Measurements from ENCODE around the gene CCDC57.

The CCDC57 gene

DNA sequence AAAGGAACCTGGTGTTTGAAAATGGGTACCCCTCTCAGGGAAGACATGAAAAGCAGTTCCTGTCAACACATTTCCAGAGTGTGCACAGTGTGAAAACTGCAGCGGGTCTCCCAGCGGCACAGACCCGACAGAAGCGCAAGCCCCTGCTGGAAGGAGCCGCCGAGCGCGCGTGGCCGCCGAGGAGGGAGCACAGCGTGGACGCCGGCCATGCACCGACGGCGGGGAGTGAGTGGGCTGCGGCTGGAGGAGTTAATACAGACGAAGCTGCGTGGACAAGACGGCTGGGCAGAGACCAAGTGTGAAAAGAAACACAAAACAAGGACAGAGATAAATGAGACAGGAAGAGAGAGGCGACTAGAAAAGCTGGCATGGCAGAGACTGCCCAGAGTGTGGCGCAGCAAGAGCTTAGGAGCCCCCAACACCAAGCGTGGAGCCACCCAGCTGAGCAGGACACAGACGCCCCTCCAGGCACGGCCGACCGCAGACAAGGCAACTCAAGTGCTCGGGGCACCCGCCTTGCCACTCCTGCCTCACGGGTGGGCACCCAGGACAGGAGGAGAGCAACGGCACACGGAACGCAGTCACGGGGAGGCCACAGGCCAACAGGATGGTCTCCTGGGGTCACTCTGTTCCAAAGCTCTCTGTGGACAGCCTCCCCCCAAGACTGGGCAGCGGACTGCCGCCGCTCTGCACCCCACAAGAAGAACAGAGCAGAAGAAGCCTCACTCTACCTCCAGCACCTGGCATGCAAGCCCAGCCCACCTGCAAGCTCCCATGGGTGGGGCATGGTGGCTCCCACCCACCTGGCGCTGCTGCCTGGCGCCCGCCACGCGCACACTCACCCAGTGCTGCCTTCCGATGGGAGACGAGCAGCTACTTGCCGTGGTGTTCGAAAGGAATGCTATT is 32.7 kb upstream of the CCDC57 start:
- DNase-seq = no peak

DNA sequence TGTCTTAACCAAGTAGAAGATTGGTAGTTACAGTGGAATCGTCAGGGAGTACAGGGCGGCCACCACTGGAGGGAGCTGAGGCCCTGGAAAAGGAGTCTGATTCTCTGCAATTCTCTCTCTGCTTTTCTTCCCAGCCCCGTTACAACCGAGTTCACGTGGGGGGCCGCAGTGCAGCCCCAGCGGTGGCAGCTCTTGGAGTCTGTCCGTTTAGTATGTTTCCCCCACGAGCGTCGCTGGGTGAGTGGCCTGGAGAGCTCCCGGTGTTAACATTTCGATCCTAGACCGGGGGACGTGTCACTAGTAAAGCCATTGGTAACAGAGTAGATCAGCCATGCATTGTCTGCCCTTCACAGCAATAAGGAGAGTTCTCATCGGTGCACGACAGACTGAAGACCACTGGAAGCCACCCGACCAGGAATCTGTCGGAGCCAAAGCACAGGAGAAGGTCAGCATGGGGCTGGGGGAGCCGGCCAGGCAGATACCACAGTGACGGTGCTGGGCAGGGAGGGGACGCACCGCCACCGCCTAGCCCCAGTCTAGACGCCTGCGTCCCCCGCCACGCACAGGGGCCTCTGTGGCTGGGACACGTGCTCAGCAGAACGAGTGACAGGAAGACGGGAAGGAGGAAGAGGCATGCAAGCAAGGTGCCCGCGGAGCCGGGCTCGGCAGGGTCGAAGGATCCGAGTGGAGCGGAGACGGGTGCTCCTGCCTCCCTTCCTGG is 31.9 kb upstream of the CCDC57 start:
- DNase-seq = no peak

DNA sequence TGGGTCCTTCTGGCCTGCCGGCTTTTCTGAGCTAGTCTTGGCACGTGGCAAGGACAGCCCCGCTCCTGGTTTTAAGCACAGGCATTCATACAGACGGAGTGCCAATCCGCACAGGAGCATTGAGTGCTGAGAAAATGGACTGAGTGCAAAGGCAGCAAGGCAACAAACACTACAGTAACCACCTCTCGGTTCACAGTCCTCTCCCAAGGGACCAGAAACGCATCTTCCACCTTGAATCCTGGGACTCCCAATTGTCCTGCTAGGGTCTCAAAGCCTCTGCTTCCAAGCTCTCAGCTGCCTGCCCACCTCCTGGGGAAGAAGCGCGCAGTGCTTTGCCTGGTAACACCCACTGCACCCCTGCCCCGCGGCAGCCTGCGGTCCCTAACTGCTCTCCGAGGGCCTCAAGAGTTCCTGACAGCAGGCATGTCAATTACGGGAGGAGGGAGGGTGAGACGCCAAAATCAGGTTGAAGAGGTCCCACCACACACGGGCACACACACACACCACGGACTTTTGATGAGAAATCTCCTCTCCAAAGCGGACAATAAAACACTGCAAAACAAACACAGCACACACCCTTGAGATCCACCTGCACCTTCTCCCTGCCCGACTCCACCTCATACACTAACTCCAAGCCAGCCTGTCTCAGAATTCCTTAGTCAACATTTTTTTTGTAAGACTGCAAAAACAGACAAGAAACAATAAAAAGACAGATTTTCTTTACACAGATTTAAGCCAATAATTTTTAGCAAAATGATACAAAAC is 31.2 kb upstream of the CCDC57 start:
- no peak for DNase-seq

DNA sequence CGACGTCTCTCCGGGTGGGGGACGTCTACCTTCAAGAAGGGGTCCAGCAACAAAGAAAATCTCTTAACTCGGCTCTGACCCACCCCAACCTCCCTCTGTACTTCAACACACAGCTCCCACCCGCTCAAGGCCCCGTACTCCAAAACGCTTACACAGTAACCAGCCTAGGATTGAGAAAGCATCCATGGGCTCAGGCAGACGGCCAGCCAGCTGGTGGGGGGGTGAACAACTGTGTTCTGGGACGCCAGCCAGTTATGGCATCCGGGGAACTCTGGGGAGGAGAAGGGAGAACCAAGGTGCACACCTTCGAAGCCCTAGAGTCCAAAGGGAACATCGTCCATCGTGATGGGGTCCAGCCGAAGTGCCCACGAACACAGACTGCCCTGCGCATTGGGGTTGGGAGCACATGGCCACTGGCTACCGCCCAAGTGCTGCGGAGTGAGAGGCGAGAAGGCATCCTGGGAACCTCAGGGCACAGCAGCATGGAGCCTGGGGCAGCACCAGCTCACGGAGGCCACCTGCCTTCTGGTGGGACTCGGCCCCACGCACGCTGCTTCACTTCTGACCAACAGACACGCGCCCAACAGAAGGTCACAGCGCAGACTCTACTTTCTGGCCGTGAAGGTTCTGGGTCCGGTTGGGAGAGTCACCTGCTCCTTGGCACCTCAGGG is 30.5 kb upstream of the CCDC57 start:
- DNase-seq = no peak

DNA sequence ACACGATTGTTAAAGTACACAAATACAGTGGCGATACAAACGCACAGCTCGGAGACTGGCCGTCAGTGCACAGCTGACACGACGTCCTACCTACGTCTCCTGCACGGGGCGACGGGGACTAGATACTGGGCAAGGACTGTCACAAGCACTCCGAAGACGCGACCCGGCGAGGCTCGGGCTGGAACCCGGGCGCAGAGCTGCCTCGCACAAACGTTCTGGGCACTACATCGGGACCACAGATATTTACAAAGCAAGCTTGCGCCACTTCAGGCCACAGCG is 30.0 kb upstream of the CCDC57 start:
- DNase-seq = no peak

DNA sequence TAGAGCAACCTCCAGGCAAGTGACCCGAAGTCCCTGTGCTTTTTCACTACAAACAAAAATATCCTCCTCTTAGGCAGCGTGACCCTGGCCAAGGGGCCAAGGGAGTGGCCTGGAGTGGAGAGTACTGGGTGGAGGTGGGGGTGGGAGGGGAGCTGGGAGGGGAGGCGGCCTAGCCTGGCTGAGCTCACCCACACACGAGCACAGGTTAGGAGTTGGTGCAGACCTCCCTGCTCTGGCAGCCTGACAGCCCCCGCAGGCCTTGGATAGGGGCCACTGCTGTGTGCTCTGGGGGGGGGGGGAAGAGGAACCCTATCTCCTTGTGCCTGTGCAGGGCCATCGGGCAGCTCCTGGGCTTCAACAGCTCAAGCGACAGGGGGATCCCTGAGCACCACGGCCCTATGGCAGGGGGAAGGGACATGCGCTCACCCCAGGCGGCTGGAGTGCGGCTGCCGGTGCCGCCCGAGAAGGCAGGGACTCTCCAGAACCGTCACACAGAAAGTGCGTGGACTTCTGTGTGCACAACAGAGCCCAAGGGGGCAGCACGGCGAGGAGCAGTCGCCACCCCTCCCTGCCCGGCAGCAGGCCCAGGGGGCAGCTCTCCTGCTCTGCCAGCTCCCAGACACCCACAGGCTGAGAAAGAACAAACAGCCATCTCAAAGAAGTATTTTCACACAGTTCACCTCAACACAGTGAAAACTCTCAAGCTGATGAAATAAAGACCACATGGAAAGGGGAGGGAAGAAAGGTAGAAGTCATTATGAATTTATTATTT is 29.5 kb upstream of the CCDC57 start:
- no peak for DNase-seq

DNA sequence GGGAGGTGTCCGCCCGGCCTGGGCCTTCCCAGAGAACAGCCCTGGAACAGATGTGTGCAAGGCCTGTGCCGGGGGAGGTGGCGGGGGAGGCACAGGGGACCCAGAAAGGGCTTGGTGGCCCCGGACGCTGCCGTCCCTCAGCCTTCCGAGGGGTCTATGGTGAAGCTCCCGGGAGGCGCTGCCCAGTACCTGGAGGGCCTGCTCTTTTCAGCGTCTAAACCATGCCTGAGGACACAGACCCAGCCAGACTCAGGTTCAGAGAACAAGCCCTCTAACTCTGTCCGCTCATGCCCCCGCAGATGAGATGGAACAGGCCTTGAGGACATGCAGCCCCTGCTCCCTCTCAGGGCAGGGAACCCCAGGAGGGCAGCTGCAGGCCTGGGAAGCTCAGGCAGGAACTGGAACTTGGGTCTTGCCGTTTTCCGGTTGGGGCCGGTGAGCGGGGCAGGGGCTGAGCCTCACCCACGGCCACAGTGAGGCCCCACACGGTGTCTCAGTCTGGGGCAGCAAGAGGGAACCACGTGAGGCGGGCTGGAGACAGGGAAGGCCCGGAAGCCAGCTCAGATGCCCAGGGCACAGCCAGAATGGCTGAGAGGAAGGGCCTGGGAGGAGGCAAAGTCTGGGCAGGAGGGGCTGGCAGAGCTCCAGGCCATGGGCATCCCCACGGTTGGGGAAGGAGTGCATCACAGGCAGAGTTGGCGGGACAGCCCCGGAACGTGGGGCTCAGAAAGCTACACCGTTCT is 28.7 kb upstream of the CCDC57 start:
- no peak for DNase-seq

DNA sequence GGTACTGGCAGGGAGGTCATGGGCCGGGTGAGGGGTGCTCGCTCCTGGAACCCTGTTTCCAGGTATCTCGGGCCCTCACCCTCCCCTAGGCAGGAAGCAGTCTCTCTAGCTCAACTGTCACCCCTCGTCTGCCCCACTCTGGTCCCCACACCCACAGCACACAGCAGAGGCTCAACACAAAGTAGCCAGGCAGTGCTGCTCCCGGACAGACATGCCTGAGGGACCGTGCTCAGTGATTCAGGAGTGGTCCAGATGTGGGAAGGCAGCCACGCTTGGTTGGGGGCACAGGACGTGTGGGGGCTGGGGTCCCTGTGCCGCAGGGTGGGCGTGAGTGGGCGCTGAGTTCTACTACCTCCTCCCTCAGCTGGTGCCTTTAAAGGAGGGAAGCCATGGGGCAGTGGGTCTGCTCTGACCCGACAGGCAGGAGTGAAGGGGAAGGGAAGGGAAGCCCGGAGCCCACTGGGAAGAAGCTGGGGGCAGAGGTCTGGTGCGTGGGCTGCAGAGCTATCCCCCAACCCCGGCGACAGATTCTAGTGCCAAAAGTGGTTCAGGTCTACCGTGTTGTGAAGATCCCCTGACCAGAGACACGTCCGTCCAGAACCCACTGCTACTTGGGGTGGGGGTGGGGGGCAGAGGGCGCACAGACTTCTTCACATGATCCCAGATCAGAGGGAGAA is 28.0 kb upstream of the CCDC57 start:
- no peak for DNase-seq

DNA sequence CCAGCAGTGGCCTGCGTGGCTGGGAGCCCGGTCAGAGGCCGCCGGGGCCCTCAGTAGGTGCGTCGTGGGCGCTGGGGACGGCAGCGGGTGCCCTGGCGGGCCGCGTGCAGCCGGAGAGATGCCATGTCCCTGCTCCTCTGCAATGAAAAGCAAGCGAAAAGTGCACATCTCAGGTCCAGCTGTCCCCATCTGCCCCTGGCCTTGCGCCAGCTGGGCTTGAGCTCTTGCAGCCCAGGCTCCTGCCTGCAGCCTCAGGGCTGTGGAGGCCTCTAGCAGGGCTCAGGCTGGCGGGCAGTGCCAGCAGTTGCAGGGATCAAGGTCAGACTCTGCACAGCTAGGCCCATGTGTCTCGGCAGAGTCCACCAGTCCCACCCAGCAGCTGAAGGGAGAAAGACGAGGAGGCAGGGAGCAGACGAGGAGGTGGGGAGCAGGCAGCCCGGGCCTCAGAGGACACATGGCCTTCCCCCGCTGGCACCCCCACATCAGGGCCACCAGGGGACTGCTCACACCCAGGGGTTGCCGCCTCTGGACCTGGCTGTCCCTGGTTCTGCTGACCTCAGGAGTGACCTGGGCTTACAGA is 27.4 kb upstream of the CCDC57 start:
- no peak for DNase-seq

DNA sequence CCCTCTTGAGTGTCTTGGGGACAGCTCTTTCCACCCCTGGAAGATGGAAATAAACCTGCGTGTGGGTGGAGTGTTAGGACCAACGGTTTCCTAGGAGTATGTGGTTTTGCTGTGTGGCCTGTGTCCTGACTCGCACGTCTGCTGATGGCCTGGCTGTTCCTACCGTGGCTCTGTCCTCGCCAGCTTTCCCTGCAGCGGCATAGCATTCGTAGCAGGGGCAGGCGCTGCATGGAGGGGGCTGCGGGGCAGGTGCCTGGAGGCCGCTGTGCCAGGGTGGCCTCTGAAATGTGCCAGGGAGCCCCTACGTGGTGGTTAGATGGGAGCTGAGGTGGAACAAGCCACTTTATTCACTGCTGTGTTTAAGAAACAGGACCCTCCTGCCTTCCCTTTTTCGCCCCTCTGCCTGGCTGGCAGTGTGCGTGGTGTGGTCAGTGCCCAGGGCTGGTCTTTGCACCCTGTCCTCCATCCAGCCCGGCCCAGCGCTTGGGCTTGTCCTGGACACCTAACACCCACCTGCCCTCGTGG is 26.8 kb upstream of the CCDC57 start:
- DNase-seq = no peak

DNA sequence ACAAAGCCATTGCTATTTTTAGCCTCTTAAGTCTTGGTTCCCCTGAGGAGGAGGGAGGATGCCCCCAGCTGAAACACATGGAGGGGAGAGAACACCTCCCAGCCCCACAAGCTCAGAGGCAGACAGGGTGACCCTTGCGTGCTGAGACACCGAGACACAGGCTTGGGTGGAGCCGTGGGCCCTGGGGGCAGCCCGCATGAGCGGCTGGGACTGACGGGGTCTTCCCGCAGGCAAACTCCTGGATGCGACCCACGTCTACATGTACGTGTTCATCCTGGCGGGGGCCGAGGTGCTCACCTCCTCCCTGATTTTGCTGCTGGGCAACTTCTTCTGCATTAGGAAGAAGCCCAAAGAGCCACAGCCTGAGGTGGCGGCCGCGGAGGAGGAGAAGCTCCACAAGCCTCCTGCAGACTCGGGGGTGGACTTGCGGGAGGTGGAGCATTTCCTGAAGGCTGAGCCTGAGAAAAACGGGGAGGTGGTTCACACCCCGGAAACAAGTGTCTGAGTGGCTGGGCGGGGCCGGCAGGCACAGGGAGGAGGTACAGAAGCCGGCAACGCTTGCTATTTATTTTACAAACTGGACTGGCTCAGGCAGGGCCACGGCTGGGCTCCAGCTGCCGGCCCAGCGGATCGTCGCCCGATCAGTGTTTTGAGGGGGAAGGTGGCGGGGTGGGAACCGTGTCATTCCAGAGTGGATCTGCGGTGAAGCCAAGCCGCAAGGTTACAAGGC is 26.0 kb upstream of the CCDC57 start:
- no peak for DNase-seq

DNA sequence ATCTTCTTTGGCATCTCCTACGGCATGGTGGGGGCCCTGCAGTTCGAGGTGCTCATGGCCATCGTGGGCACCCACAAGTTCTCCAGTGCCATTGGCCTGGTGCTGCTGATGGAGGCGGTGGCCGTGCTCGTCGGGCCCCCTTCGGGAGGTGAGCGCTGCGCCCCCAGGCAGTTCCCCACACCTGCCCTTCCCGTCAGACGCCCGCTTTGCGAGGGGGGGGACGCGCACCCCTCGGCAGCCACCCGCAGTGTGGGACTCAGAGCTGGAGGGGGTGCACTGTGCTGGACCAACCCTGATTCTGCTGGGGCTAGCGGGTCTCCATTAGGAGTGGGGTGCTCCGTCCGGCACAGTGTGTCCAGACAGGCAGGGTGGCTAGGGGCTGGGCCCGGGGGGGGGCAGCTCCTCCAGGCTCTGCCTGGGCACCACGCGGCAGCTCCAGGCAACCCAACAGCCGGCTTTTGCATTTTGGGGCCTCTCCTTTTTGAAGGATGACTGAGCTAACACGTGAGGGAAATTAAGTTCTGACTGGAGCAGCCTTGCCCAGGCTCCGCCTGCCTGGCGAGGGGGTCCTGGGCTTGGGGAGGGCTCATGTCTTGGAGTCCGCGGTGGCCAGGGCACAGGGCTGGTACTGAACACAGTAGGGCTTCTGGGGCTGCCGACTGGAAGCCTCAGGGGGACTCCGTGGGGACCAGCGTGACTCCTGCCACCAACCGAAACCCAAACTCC is 25.3 kb upstream of the CCDC57 start:
- no peak for DNase-seq

DNA sequence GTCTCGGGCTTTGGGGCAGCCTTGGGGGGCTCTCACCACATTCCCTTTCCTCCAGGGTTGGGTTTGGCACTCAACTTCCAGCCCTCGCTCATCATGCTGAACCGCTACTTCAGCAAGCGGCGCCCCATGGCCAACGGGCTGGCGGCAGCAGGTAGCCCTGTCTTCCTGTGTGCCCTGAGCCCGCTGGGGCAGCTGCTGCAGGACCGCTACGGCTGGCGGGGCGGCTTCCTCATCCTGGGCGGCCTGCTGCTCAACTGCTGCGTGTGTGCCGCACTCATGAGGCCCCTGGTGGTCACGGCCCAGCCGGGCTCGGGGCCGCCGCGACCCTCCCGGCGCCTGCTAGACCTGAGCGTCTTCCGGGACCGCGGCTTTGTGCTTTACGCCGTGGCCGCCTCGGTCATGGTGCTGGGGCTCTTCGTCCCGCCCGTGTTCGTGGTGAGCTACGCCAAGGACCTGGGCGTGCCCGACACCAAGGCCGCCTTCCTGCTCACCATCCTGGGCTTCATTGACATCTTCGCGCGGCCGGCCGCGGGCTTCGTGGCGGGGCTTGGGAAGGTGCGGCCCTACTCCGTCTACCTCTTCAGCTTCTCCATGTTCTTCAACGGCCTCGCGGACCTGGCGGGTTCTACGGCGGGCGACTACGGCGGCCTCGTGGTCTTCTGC is 24.6 kb upstream of the CCDC57 start:
- DNase-seq = no peak

DNA sequence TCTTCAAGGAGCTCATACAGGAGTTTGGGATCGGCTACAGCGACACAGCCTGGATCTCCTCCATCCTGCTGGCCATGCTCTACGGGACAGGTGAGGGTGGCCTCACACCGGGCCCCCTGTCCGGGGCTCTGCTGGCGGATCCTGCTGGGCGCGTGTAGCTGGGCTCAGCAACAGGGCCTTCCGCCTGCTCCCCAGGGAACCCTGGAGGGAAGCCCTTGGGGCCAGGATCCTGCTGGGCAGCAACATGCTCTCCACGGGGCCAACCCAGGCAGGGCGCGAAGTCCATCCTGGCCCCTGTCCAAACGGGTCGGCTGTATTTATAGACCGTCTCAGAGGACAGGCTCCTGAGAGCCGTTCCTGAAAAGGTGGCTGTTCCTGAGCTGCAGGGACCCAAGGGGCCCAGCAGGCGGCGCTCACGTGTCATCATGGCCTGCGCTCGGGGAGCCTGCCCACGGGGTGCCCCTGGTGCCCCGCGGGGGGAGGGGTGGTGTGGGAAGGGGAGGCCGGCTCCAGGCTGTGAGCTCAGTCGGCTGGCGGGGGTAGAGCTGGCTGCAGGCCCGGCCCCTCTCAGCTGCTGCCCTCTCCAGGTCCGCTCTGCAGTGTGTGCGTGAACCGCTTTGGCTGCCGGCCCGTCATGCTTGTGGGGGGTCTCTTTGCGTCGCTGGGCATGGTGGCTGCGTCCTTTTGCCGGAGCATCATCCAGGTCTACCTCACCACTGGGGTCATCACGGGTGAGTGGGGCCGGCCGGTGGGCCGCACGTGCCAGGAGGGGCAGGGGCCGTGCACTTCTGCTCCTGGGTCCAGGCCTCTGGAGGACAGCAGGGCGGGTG is 23.7 kb upstream of the CCDC57 start:
- peak; percentile 87 for DNase-seq

DNA sequence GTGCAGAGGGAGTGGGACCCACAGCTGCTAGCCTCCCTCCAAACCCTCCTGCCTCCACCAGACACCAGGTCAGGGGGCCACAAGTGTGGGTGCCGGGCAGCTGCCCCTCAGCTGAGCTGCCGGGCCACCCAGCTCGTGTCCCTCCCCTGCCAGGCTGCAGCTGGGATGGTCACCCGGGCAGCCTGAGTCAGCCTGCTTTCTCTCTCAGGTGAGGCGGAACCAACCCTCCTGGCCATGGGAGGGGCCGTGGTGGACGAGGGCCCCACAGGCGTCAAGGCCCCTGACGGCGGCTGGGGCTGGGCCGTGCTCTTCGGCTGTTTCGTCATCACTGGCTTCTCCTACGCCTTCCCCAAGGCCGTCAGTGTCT is 23.1 kb upstream of the CCDC57 start:
- no peak for DNase-seq

DNA sequence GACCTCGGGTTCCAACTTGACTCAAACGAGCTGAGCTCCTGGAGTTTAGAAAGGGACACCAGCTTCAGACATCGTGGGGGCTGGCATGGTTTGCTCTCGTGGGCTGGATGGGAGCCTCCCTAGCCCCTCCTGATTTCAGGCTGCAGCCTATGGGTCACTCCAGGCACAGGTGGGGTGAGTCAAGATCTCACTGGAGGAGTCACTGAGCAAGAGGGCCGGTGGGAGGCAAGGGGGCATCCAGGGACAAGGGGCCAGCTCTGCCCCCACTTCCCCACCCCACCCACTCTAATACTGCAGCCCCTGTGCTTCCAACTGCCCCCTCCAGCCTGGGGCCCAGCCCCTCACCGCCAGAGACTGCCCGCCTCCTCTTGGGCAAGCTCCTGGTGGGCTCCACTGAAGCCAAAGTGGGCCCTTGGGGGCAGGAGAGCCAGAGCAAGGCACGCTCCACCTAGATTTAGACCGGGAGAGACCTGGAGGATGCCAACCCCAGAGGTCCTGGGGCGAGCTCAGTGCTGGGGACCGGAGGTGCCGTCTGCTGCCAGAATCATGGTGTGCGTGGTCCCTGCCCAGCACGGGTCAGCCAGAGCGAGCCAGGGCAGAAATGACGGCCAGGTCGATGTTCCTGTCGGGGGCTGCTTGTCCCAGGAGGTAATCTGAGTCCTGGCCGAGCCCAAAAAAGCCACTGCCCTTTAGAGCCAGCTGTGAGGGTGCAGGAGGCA is 22.6 kb upstream of the CCDC57 start:
- no peak for DNase-seq

All from retina (tissue), 1 donor.